Natural killer cell (primary cell): ENCODE data around the gene ZNF787. TPM values are rescaled to one million over a fixed set of nuclear protein-coding genes. Genes with fewer than 3 reads are reported as not detected.
A peak's percentile ranks its signal among the peaks of the same experiment; 100 is the strongest.

Experiments
- ATAC-seq, 3 donors: fragments of 150-1000 bp in 2 of 3; fragments of 200-7000 bp in 1 of 3; cut with Tn5 transposase; 1 replicate in 1 of 3; 2 replicates in 2 of 3; pipeline ENCODE4 v1.10.0; 2021; ENCODE audit warnings: mild to moderate bottlenecking in 2 of 3, moderate library complexity in 2 of 3
- DNase-seq, 2 donors: peaks; one replicate each; pipeline versions ENCODE4 v3.0.0 to v3.0.0-alpha.2; 2013 to 2021; ENCODE audit warnings: mixed read lengths in 1 of 2
- H3K27ac ChIP-seq: one replicate; pipeline ENCODE4 v1.5.1; 2013; ENCODE audit warnings: mild to moderate bottlenecking, low read length
- H3K27me3 ChIP-seq: one replicate; pipeline ENCODE4 v1.6.1; 2013; ENCODE audit warnings: low read length; ENCODE audit not compliant: control insufficient read depth, insufficient read depth
- H3K36me3 ChIP-seq: one replicate; pipeline ENCODE4 v1.6.1; 2013; ENCODE audit warnings: low read length; ENCODE audit not compliant: control insufficient read depth, insufficient read depth
- H3K4me1 ChIP-seq: one replicate; pipeline ENCODE4 v1.6.1; 2013; ENCODE audit warnings: low read length; ENCODE audit not compliant: control insufficient read depth, insufficient read depth
- H3K4me3 ChIP-seq: one replicate; pipeline ENCODE4 v1.5.1; 2013; ENCODE audit warnings: low read length
- H3K9me3 ChIP-seq: one replicate; pipeline ENCODE4 v1.6.1; 2013; ENCODE audit warnings: low read length; ENCODE audit not compliant: control insufficient read depth, insufficient read depth
- H3K27ac Mint-ChIP-seq, 2 donors: one replicate each; pipeline ENCODE4 v1.8.0; 2022; ENCODE audit warnings: mild to moderate bottlenecking in 2 of 2, mixed read lengths in 2 of 2, moderate library complexity in 1 of 2
- H3K27me3 Mint-ChIP-seq, 2 donors: one replicate each; pipeline ENCODE4 v1.8.0; 2022; ENCODE audit warnings: low read depth in 2 of 2, mixed read lengths in 2 of 2
- H3K36me3 Mint-ChIP-seq: one replicate; pipeline ENCODE4 v1.8.0; 2022; ENCODE audit warnings: mixed read lengths
- H3K4me1 Mint-ChIP-seq, 2 donors: one replicate each; pipeline ENCODE4 v1.8.0; 2022; ENCODE audit warnings: mixed read lengths in 2 of 2
- H3K4me3 Mint-ChIP-seq: one replicate; pipeline ENCODE4 v1.8.0; 2022; ENCODE audit warnings: mild to moderate bottlenecking, moderate library complexity, mixed read lengths
- H3K9me3 Mint-ChIP-seq, 2 donors: one replicate each; pipeline ENCODE4 v1.8.0; 2022; ENCODE audit warnings: mixed read lengths in 2 of 2
- CTCF ChIP-seq: fragments of 200-600 bp; IDR thresholded peaks from one replicate; pipeline ENCODE4 v1.8.0; 2022; ENCODE audit warnings: antibody characterized with exemption
- WGBS: methylation state at CpG from one replicate; pipeline ENCODE4 v1.1.7; 2013; ENCODE audit warnings: missing lambda C conversion rate; ENCODE audit not compliant: insufficient coverage; 5-methylcytosine and 5-hydroxymethylcytosine counted together
- intact Hi-C: fragments of 100-400 bp; cut with micrococcal nuclease; formaldehyde crosslinking; loops from one replicate; pipeline ENCODE4 v1.14.2; 2022
- total RNA-seq, 4 donors: library from RNA; stranded (reverse); fragments of 120-200 nt in 1 of 4; gene quantifications; one replicate each; pipeline versions ENCODE4 v1.2.3 to v1.2.4, GENCODE V29; 2013 to 2022

ZNF787 gene
- total RNA-seq, 3 donors from 2014 or later (not counting 1 experiment from before 2014, with no cell fraction given), result 23.9 to 42.0 (median 36.9) TPM

DNA sequence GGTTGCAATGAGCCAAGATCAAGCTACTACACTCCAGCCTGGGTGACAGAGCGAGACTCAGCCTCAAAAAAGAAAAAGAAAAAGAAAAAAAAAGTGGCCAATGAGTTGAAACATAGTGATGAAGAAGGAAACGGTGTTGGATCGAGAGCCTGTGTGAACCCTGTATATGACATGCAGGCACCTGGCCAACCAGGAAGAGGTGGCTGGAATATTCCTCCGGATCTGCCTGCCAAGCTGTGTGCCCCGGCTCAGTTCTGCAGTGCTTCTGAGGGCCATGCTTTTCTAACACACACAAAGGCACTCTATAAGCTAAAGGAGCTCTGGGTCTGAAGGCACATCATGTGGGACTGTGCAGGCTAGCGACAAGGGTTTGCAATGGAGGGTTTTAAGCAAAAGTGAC is 16.3 kb upstream of the ZNF787 start:
- intact Hi-C loops, result no loop called here
- TF ChIP-seq CTCF, result no peak
- Mint-ChIP-seq H3K36me3 (no peaks in the 10 kb centered on the region), H3K27ac (no peak overlapping the region), H3K4me3 (peak overlapping the region; percentile 22), H3K9me3 (no peaks in the 10 kb centered on the region), H3K27me3 (no peaks in the 10 kb centered on the region), H3K4me1 (peaks cover 22 to 24% of the 10 kb centered on the region in 2 donors)
- Histone ChIP-seq H3K27ac (no peak overlapping the region), H3K27me3 (no peaks in the 10 kb centered on the region), H3K36me3 (no peaks in the 10 kb centered on the region), H3K9me3 (no peaks in the 10 kb centered on the region), H3K4me1 (peaks cover 21% of the 10 kb centered on the region), H3K4me3 (no peak overlapping the region)
- ATAC-seq (no peak), DNase-seq (no peak)
- 83% methylated on average over 6 of the region's 6 CpGs for WGBS

GRCh38 chr19:56136362-56136761 is 15.3 kb upstream of the ZNF787 start:
- WGBS, result 94% methylated on average over 10 of the region's 10 CpGs
- Histone ChIP-seq H3K27me3 (no peaks in the 10 kb centered on the region), H3K9me3 (no peaks in the 10 kb centered on the region), H3K36me3 (no peaks in the 10 kb centered on the region), H3K4me1 (peaks cover 13% of the 10 kb centered on the region), H3K4me3 (no peak overlapping the region), H3K27ac (no peak overlapping the region)
- H3K27me3 Mint-ChIP-seq, result no peaks in the 10 kb centered on the region
- H3K4me3 Mint-ChIP-seq, result no peak overlapping the region
- TF ChIP-seq CTCF, result no peak
- DNase-seq (no peak), ATAC-seq (no peak)
- no peak overlapping the region for H3K27ac Mint-ChIP-seq
- H3K9me3 Mint-ChIP-seq, result no peaks in the 10 kb centered on the region
- H3K36me3 Mint-ChIP-seq, result no peaks in the 10 kb centered on the region
- intact Hi-C loops, result no loop called here
- peaks cover 16 to 17% of the 10 kb centered on the region in 2 donors for H3K4me1 Mint-ChIP-seq

DNA sequence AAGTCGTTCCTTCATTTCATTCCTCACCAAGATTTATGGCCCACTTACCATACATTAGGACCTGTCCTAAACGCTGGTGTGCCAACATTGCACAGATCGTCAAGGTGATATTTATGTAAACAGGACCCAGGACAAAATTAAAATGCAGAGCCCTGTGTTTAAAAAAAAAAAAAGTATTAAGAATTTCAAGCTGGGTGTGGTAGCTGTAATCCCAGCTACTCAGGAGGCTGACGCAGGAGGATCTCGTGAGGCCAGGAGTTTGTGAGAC is 13.5 kb upstream of the ZNF787 start:
- Histone ChIP-seq H3K4me3 (no peak overlapping the region), H3K27me3 (no peaks in the 10 kb centered on the region), H3K4me1 (peaks cover 6% of the 10 kb centered on the region), H3K36me3 (no peaks in the 10 kb centered on the region), H3K27ac (no peak overlapping the region), H3K9me3 (no peaks in the 10 kb centered on the region)
- ATAC-seq, result no peak
- no peak for TF ChIP-seq CTCF
- Mint-ChIP-seq H3K36me3 (no peaks in the 10 kb centered on the region), H3K9me3 (no peaks in the 10 kb centered on the region), H3K4me3 (no peak overlapping the region), H3K27ac (no peak overlapping the region), H3K27me3 (no peaks in the 10 kb centered on the region), H3K4me1 (peaks cover under 1 to 1% of the 10 kb centered on the region in 2 donors)
- 86% methylated on average over 4 of the region's 5 CpGs for WGBS
- DNase-seq, result no peak
- intact Hi-C loops, result no loop called here

DNA sequence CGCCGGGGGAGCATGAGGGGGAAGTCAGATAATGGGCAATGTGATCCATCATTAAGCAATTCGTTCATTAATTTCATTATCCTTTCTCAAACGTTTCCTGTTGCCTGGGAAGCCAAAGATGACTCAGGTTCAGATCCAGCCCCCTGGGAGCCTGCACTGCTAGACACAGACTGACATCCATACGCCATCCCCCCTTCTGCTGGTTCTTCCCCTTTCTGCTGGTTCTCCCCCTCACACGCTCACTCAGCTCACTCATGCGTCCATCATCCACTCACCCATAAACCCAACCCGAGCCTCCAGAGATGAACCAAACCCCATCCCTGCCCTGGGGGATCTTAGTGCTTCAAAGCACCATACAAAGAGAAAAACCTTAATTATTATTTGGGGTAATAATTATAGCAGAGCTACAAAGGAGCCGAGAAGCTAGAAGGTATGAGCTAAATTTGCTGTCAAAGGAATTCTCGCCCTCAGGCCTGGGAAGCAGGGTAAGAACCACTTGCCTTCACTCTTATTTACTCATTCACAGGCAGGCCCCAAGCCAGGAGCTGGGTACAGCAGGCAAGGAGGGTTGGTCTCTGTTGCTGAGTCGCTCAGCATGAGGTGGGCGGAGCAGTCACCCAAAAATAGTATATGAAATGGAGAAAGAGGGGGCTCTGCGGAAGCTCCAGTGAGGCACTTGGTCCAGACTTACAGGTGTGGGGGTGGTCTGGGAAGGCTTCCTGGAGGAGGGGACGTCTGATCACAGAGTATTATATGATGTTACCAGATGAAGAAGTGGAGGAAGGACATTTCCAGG is 13.0 kb upstream of the ZNF787 start:
- Histone ChIP-seq H3K4me1 (peaks cover 6% of the 10 kb centered on the region), H3K27ac (no peak overlapping the region), H3K36me3 (no peaks in the 10 kb centered on the region), H3K9me3 (no peaks in the 10 kb centered on the region), H3K27me3 (no peaks in the 10 kb centered on the region), H3K4me3 (no peak overlapping the region)
- Mint-ChIP-seq H3K27me3 (no peaks in the 10 kb centered on the region), H3K9me3 (no peaks in the 10 kb centered on the region), H3K27ac (no peak overlapping the region), H3K4me1 (no peaks in the 10 kb centered on the region), H3K4me3 (no peak overlapping the region), H3K36me3 (no peaks in the 10 kb centered on the region)
- no peak for DNase-seq
- no peak for ATAC-seq
- WGBS, result 68% methylated on average over 12 of the region's 14 CpGs
- intact Hi-C loops, result no loop called here
- no peak for TF ChIP-seq CTCF
